Left colon (tissue), 2 donors: ENCODE measurements around the gene EHMT2. TPM values are rescaled to one million over a fixed set of nuclear protein-coding genes. Genes with fewer than 3 reads are reported as not detected.
"Not testable (repeated sequence)": the region's sequence is repeated elsewhere in the genome, so short reads cannot be mapped to it uniquely, and the experiment has no call there.

Experiments
- ATAC-seq: fragments of 200-7000 bp; cut with Tn5 transposase; one replicate; pipeline ENCODE4 v1.9.1; 2020; ENCODE audit warnings: mild to moderate bottlenecking, moderate library complexity
- DNase-seq, 2 donors: peaks; one replicate each; pipeline ENCODE4 v3.0.0-alpha.2; 2020
- intact Hi-C, 2 donors: fragments of 100-400 bp; cut with DNase I in 1 of 2; cut with micrococcal nuclease in 1 of 2; formaldehyde crosslinking; loops; one replicate each; pipeline versions ENCODE4 v1.11.2 to v1.14.0; 2022; cut with DNase I, micrococcal nuclease
- total RNA-seq, 2 donors: library from RNA; stranded (reverse); fragmentation: NEBNext Ultra II Directional; extraction: Animal tissue kit (Norgen Biotek cat#: 25700); gene quantifications; one replicate each; pipeline ENCODE4 v1.2.1, GENCODE V29; 2021
- donor health status: DM: no; HTN: no; CAD: no.
- donor health status: DM: yes; HTN: yes; CAD: no.

The EHMT2 gene
- total RNA-seq, 2 donors from 2014 or later = 28.0 to 30.5 TPM

- intact Hi-C loops = no loop called here
- no peak for ATAC-seq
These were observed 37.1 kb downstream of the EHMT2 start for GRCh38 chr6:31860349-31860748.

GRCh38 chr6:31859923-31860322 is 37.6 kb downstream of the EHMT2 start:
- intact Hi-C loops = no loop called here
- DNase-seq = no peak
- no peak for ATAC-seq

More at GRCh38 chr6:31860349-31860748, 37.1 kb downstream of the EHMT2 start:
- no peak for DNase-seq

GRCh38 chr6:31858707-31859106 is 38.8 kb downstream of the EHMT2 start:
- intact Hi-C loops = no loop called here
- ATAC-seq (no peak), DNase-seq (no peak)

- intact Hi-C loops, ATAC-seq, DNase-seq: not testable (repeated sequence)
These were observed 39.7 kb downstream of the EHMT2 start for GRCh38 chr6:31857774-31858173.

- ATAC-seq, intact Hi-C loops, DNase-seq: not testable (repeated sequence)
These were observed 45.3 kb downstream of the EHMT2 start for GRCh38 chr6:31851980-31852718.

GRCh38 chr6:31851485-31851832 is 46.0 kb downstream of the EHMT2 start:
- ATAC-seq (peak; percentile 46), DNase-seq (no peak)
- intact Hi-C loops = no loop called here

- DNase-seq (no peak), ATAC-seq (no peak)
- intact Hi-C loops = no loop called here
These were observed 46.6 kb downstream of the EHMT2 start for GRCh38 chr6:31850765-31851484.

- intact Hi-C loops = no loop called here
- ATAC-seq = peak; percentile 62
- DNase-seq = no peak
These were observed 50.1 kb downstream of the EHMT2 start for GRCh38 chr6:31847276-31847978.

GRCh38 chr6:31844507-31844906 is 53.0 kb downstream of the EHMT2 start:
- intact Hi-C loops = no loop called here
- ATAC-seq (no peak), DNase-seq (no peak)

GRCh38 chr6:31842053-31842452 is 55.4 kb downstream of the EHMT2 start:
- ATAC-seq (no peak), DNase-seq (no peak)
- intact Hi-C loops = no loop called here

- intact Hi-C loops, DNase-seq, ATAC-seq: not testable (repeated sequence)
These were observed 57.7 kb downstream of the EHMT2 start for GRCh38 chr6:31839779-31840126.

- intact Hi-C loops = no loop called here
- ATAC-seq (no peak), DNase-seq (no peak)
These were observed 58.5 kb downstream of the EHMT2 start for GRCh38 chr6:31838968-31839367.

- DNase-seq, ATAC-seq, intact Hi-C loops: not testable (repeated sequence)
These were observed 59.4 kb downstream of the EHMT2 start for GRCh38 chr6:31838114-31838553.

- intact Hi-C loops = no loop called here
- no peak for DNase-seq
- ATAC-seq = peak; percentile 56
These were observed 60.0 kb downstream of the EHMT2 start for GRCh38 chr6:31837369-31838113.

GRCh38 chr6:31836474-31837368 is 60.8 kb downstream of the EHMT2 start:
- intact Hi-C loops = no loop called here
- DNase-seq (no peak), ATAC-seq (no peak)

GRCh38 chr6:31836047-31836473 is 61.4 kb downstream of the EHMT2 start:
- intact Hi-C loops = no loop called here
- ATAC-seq (no peak), DNase-seq (no peak)

- peak; percentile 73 for ATAC-seq
- intact Hi-C loops = loop anchor here in 1 of 2 donors (5.0 kb wide), 1 partner anchor 97 kb away; the partner anchor contains the start of gene CLIC1
- peak; percentile 90 for DNase-seq
These were observed 62.9 kb downstream of the EHMT2 start for GRCh38 chr6:31834367-31835250.
